Ovary (tissue), 9 donors: Measurements from ENCODE around the gene ASPDH. TPM values are rescaled to one million over a fixed set of nuclear protein-coding genes. Genes with fewer than 3 reads are reported as not detected.

Experiments used
- DNase-seq, 5 donors: peaks; one replicate each; pipeline ENCODE4 v3.0.0-alpha.2; 2019 to 2020
- H3K27ac ChIP-seq, 2 donors: fragments of 200-600 bp; one replicate each; pipeline versions ENCODE4 v1.5.1 to v1.8.0; 2019 to 2022
- H3K27me3 ChIP-seq: fragments of 200-600 bp; one replicate; pipeline ENCODE4 v1.8.0; 2022
- H3K36me3 ChIP-seq: fragments of 200-600 bp; sonication (generic); one replicate; pipeline ENCODE4 v1.5.1; 2019
- H3K4me1 ChIP-seq: one replicate; pipeline ENCODE4 v1.8.1; 2013; ENCODE audit warnings: mild to moderate bottlenecking, moderate library complexity; ENCODE audit not compliant: insufficient read depth
- H3K4me3 ChIP-seq: fragments of 200-600 bp; sonication (generic); one replicate; pipeline ENCODE4 v1.5.1; 2017
- H3K9me3 ChIP-seq, 2 donors: fragments of 200-600 bp in 1 of 2; sonication (generic) in 1 of 2; one replicate each; pipeline versions ENCODE4 v1.5.1 to v1.8.1; 2013 to 2019; ENCODE audit warnings: mild to moderate bottlenecking in 1 of 2, moderate library complexity in 1 of 2
- EP300 ChIP-seq: sonication (generic); formaldehyde crosslinking; IDR thresholded peaks from one replicate; pipeline ENCODE4 v1.6.1; 2017; ENCODE audit warnings: antibody characterized with exemption
- POLR2A ChIP-seq: fragments of 450-650 bp; IDR thresholded peaks from one replicate; pipeline ENCODE4 v1.6.1; 2017; ENCODE audit warnings: antibody characterized with exemption, mild to moderate bottlenecking, moderate library complexity
- WGBS, 3 donors: extraction: QIAGEN DNeasy Blood & Tissue Kit in 1 of 3; methylation state at CpG; one replicate each; pipeline versions ENCODE4 v1.1.5 to v1.1.7; 2013 to 2017; 5-methylcytosine and 5-hydroxymethylcytosine counted together
- intact Hi-C, 4 donors: fragments of 100-400 bp; cut with DNase I; formaldehyde crosslinking; loops; one replicate each; pipeline versions ENCODE4 v1.11.0 to v1.15.1; 2022 to 2023
- polyA plus RNA-seq, 2 donors: library from polyadenylated mRNA; stranded (reverse); fragments of 200-250 nt in 1 of 2; fragments of 350-450 nt in 1 of 2; fragmentation: Illumina TruSeq in 1 of 2; extraction: RNeasy Lipid Tissue Mini Kit (QIAGEN cat#74804) in 1 of 2; gene quantifications; one replicate each; pipeline ENCODE4 v1.2.3, GENCODE V29; 2013 to 2014
- total RNA-seq, 7 donors: library from RNA; depleted of rRNA in 2 of 7; stranded (reverse); fragments of >200 nt in 2 of 7; fragmentation: NEBNext Ultra II Directional in 3 of 7; extraction: Animal tissue kit (Norgen Biotek cat#: 25700) in 3 of 7; gene quantifications; one replicate each; pipeline versions ENCODE4 v1.1.0 to v1.2.4, GENCODE V29; 2016 to 2023
- TF ChIP-seq, protein P1 (sequence below), 3 donors: fragments of 450-650 bp in 2 of 3; fragments of 200-600 bp in 1 of 3; IDR thresholded peaks; one replicate each; pipeline versions ENCODE4 v1.5.1 to v1.8.0; 2016 to 2022; ENCODE audit warnings: antibody characterized with exemption in 3 of 3, mild to moderate bottlenecking in 1 of 3
- donor health status: DM: no; HTN: no; CAD: no; lungs with moderate emphysema.
- donor health status: DM: no; HTN: no; CAD: no.
- donor health status: Bipolar disorder and iron deficiency.
- donor health status: DM: yes; HTN: yes; CAD: no.
- donor health status: DM: no; HTN: no; CAD: no.
- donor health status: DM: yes; HTN: yes; CAD: no.

The ASPDH gene
- total and polyA plus RNA-seq, 9 donors, result not detected

DNA sequence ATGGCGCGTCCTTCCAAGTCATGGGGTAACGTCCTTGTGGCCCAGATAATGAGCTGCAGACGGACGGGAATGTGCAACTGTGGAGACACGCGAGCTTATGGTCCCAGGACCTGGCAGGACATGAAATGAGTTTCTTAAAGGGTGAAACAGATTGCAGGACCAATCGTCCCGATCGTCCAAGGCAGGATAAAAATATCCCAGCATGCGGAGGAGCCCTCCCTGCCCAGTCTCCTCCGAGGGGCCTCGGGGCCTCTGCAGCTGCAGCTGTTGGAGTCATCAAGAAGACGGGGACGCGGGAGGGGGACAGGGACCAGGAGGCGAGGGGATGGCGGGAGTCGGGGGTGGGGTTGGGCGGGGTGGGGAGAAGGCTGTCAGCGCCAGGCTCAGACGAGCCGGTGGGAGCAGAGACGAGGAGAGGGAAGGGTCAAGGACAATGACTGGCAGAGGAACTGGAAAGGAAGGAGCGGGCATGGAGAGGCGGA lies 22.7 kb downstream of the ASPDH start:
- Histone ChIP-seq H3K9me3 (no peaks in the 10 kb centered on the region), H3K4me1 (peaks cover 1% of the 10 kb centered on the region), H3K27ac (no peak overlapping the region), H3K27me3 (no peaks in the 10 kb centered on the region), H3K36me3 (no peaks in the 10 kb centered on the region), H3K4me3 (no peak overlapping the region)
- TF ChIP-seq POLR2A (no peak), EP300 (no peak)
- TF ChIP-seq, protein P1, sequence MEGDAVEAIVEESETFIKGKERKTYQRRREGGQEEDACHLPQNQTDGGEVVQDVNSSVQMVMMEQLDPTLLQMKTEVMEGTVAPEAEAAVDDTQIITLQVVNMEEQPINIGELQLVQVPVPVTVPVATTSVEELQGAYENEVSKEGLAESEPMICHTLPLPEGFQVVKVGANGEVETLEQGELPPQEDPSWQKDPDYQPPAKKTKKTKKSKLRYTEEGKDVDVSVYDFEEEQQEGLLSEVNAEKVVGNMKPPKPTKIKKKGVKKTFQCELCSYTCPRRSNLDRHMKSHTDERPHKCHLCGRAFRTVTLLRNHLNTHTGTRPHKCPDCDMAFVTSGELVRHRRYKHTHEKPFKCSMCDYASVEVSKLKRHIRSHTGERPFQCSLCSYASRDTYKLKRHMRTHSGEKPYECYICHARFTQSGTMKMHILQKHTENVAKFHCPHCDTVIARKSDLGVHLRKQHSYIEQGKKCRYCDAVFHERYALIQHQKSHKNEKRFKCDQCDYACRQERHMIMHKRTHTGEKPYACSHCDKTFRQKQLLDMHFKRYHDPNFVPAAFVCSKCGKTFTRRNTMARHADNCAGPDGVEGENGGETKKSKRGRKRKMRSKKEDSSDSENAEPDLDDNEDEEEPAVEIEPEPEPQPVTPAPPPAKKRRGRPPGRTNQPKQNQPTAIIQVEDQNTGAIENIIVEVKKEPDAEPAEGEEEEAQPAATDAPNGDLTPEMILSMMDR (IDR thresholded peaks at IDR 0.05), result no peak
- 5 to 16% (median 6%) methylated on average over 26 of the region's 26 CpGs for WGBS, 3 donors
- DNase-seq, result no peak
- intact Hi-C loops, result no loop called here

DNA sequence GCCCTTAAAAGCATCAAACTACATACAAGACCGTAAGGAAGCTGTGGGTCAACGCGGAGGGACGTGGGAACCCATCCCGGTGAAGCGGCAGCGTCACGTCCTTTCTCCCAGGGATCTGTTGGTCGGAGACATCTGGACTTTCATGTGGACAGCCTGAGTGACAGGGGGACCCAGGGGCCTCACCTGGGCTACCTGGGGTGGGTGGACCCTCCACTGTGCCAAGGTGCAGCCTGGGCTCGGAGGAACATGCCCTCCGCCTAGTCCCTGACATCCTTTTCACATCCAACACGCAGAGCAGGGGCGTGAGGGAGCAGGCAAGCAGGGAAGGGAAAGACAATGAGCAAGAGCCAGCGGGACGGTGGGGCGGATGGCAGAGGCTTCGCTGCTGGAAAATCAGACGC lies 23.3 kb downstream of the ASPDH start:
- WGBS, 3 donors, result 87 to 93% (median 90%) methylated on average over 18 of the region's 18 CpGs
- H3K27me3 ChIP-seq, result no peaks in the 10 kb centered on the region
- no peaks in the 10 kb centered on the region for H3K9me3 ChIP-seq
- peaks cover 1% of the 10 kb centered on the region for H3K4me1 ChIP-seq
- intact Hi-C loops, result no loop called here
- DNase-seq, result no peak
- H3K36me3 ChIP-seq, result no peaks in the 10 kb centered on the region
- no peak overlapping the region for H3K4me3 ChIP-seq
- no peak for TF ChIP-seq POLR2A
- TF ChIP-seq, protein P1 (IDR thresholded peaks at IDR 0.05), result no peak
- no peak overlapping the region for H3K27ac ChIP-seq

GRCh38 chr19:50489461-50490011 lies 24.2 kb downstream of the ASPDH start:
- 30 to 32% (median 31%) methylated on average over 24 of the region's 24 CpGs for WGBS, 3 donors
- no peak overlapping the region for H3K27ac ChIP-seq
- no peaks in the 10 kb centered on the region for H3K27me3 ChIP-seq
- no peaks in the 10 kb centered on the region for H3K9me3 ChIP-seq
- DNase-seq, result no peak
- no peak overlapping the region for H3K4me3 ChIP-seq
- TF ChIP-seq, protein P1 (IDR thresholded peaks at IDR 0.05), result no peak
- TF ChIP-seq EP300, result no peak
- TF ChIP-seq POLR2A, result no peak
- intact Hi-C loops, result no loop called here
- H3K4me1 ChIP-seq, result peaks cover 1% of the 10 kb centered on the region
- H3K36me3 ChIP-seq, result no peaks in the 10 kb centered on the region

DNA sequence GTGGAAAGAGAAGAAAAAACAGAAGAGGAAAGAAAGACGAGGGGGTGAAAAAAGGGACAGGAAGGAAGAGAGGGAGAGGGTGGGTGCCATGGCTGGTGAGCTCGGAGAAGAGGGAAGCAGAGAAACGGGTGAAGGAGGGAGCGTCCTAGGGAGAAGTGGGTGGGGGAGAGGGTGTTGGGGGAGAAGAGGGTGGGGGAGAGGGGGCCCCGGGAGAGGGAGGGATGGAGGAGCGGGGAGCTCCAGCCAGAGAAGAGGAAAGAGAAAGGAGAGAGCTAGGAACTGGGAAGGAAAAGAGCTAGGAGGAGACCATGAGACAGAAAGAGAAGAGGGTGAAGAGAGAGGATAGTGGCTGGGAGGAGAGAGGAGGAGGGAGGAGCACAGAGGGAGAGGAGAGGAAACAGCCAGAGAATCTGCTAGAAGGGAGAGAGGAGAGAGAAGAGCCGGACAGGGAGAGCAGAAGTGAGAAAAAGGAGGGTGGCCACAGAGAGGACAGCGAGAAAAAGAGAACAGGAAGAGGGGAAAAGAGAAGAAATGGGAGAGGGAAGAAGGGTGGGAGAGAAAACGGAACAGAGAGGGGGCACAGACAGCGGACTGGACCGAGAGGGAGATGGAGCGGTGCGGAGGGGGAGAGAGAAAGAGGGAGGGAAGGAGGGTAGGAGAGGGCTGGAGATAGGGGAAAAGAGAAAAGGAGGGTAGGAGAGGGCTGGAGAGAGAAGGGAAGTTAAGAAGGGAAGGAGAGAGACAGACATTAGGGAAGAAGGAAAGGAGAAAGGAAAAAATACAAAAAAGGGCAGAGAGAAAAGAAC lies 25.1 kb downstream of the ASPDH start:
- no peaks in the 10 kb centered on the region for H3K36me3 ChIP-seq
- H3K27ac ChIP-seq, result no peak overlapping the region
- 8 to 12% (median 11%) methylated on average over 13 of the region's 13 CpGs for WGBS, 3 donors
- H3K4me1 ChIP-seq, result peaks cover 1% of the 10 kb centered on the region
- intact Hi-C loops, result no loop called here
- TF ChIP-seq EP300, result no peak
- H3K27me3 ChIP-seq, result no peaks in the 10 kb centered on the region
- H3K4me3 ChIP-seq, result no peak overlapping the region
- no peaks in the 10 kb centered on the region for H3K9me3 ChIP-seq
- DNase-seq, result no peak
